ENCODE data around the gene ATAD1. TPM values are rescaled to one million over a fixed set of nuclear protein-coding genes. Genes with fewer than 3 reads are reported as not detected.
"Not testable (repeated sequence)": the region's sequence is repeated elsewhere in the genome, so short reads cannot be mapped to it uniquely, and the experiment has no call there.

ATAD1 gene
- total and polyA plus RNA-seq, 7 donors: 38.6 to 84.6 (median 58.5) TPM

GRCh38 chr10:87750001-87750671 lies 67.9 kb downstream of the ATAD1 start:
- intact Hi-C loops (cut with DNase I): no loop called here
- 56 to 67% (median 65%) methylated on average over 5 of the region's 5 CpGs for WGBS, 3 donors
- ATAC-seq: peak in 3 of 4 donors; percentile 18 to 38 (median 38)
- H3K27ac ChIP-seq: no peak overlapping the region
- peaks cover 2 to 25% of the 10 kb centered on the region in 2 donors for H3K36me3 ChIP-seq (ENCODE audit: insufficient read depth in 1 of 2, low read depth in 1 of 2)
- TF ChIP-seq CTCF (IDR thresholded peaks at IDR 0.05): no peak
- no peaks in the 10 kb centered on the region for H3K4me1 ChIP-seq
- H3K9me3 ChIP-seq: no peaks in the 10 kb centered on the region
- no peaks in the 10 kb centered on the region for H3K27me3 ChIP-seq (ENCODE audit: insufficient read depth in 3 of 3, low read length in 2 of 3)
- H3K4me3 ChIP-seq: no peak overlapping the region
- no peak for DNase-seq

- H3K27me3 ChIP-seq (ENCODE audit: insufficient read depth in 3 of 3, low read length in 2 of 3); H3K27ac ChIP-seq; H3K4me3 ChIP-seq; DNase-seq; H3K9me3 ChIP-seq; H3K4me1 ChIP-seq; intact Hi-C loops (cut with DNase I): not testable (repeated sequence)
- peak in 1 of 4 donors; percentile 17 for ATAC-seq
- peaks cover 0 to 11% of the 10 kb centered on the region in 2 donors for H3K36me3 ChIP-seq (ENCODE audit: insufficient read depth in 1 of 2, low read depth in 1 of 2)
- WGBS, 3 donors: 82 to 84% (median 83%) methylated on average over 4 of the region's 4 CpGs
Observed at GRCh38 chr10:87748244-87748643, 69.8 kb downstream of the ATAD1 start.

GRCh38 chr10:87746911-87747310 lies 71.1 kb downstream of the ATAD1 start:
- Histone ChIP-seq H3K9me3 (no peaks in the 10 kb centered on the region), H3K36me3 (ENCODE audit: insufficient read depth in 1 of 2, low read depth in 1 of 2) (peaks cover 0 to 6% of the 10 kb centered on the region in 2 donors), H3K4me3 (no peak overlapping the region), H3K4me1 (no peaks in the 10 kb centered on the region), H3K27ac (no peak overlapping the region), H3K27me3 (ENCODE audit: insufficient read depth in 3 of 3, low read length in 2 of 3) (no peaks in the 10 kb centered on the region)
- no peak for ATAC-seq
- 30 to 50% (median 35%) methylated on average over 4 of the region's 4 CpGs for WGBS, 3 donors
- no peak for DNase-seq
- intact Hi-C loops (cut with DNase I): no loop called here
- no peak for TF ChIP-seq CTCF (IDR thresholded peaks at IDR 0.05)

- H3K36me3 ChIP-seq (ENCODE audit: insufficient read depth in 1 of 2, low read depth in 1 of 2): peaks cover 0 to 6% of the 10 kb centered on the region in 2 donors
- H3K27ac ChIP-seq: no peak overlapping the region
- WGBS, 3 donors: 88 to 92% (median 90%) methylated on average over 2 of the region's 2 CpGs
- no peak for TF ChIP-seq CTCF (IDR thresholded peaks at IDR 0.05)
- peaks cover 0 to 3% (median 0%) of the 10 kb centered on the region in 3 donors for H3K27me3 ChIP-seq (ENCODE audit: insufficient read depth in 3 of 3, low read length in 2 of 3)
- intact Hi-C loops (cut with DNase I): no loop called here
- ATAC-seq: no peak
- H3K4me3 ChIP-seq: no peak overlapping the region
- DNase-seq: no peak
- H3K4me1 ChIP-seq: no peaks in the 10 kb centered on the region
- H3K9me3 ChIP-seq: no peaks in the 10 kb centered on the region
Observed at GRCh38 chr10:87744606-87745005, 73.4 kb downstream of the ATAD1 start.

GRCh38 chr10:87742992-87743610 lies 74.9 kb downstream of the ATAD1 start:
- peak in 1 of 2 donors; percentile 49 for DNase-seq
- H3K4me3 ChIP-seq; H3K36me3 ChIP-seq (ENCODE audit: insufficient read depth in 1 of 2, low read depth in 1 of 2); H3K27me3 ChIP-seq (ENCODE audit: insufficient read depth in 3 of 3, low read length in 2 of 3); H3K4me1 ChIP-seq; H3K9me3 ChIP-seq; intact Hi-C loops (cut with DNase I); H3K27ac ChIP-seq; ATAC-seq: not testable (repeated sequence)
- WGBS, 3 donors: 94 to 96% (median 95%) methylated on average over 18 of the region's 18 CpGs

Data from psoas muscle (tissue), 8 donors.